HepG2 (cell line): ENCODE results near the gene GATD1. TPM values are rescaled to one million over a fixed set of nuclear protein-coding genes. Genes with fewer than 3 reads are reported as not detected.

ENCODE experiments used
- ATF7 ChIP-seq, 2 experiments: fragments of 450-650 bp in 1 of 2; sonication (generic) in 1 of 2; formaldehyde crosslinking in 1 of 2; IDR thresholded peaks; 2 replicates each; pipeline versions ENCODE4 v1.4.0 to v1.6.1; 2016 to 2020; ENCODE audit warnings: antibody characterized with exemption in 1 of 2, mild to moderate bottlenecking in 1 of 2, missing genetic modification reagents in 1 of 2
- ATF7-NPFF ChIP-seq: sonication (generic); formaldehyde crosslinking; IDR thresholded peaks from 2 replicates; pipeline ENCODE4 v1.8.1; 2023; ENCODE audit warnings: mild to moderate bottlenecking, low read depth, missing genetic modification reagents, moderate library complexity
- DBP ChIP-seq: sonication (generic); formaldehyde crosslinking; IDR thresholded peaks from 2 replicates; pipeline ENCODE4 v1.4.0; 2020; ENCODE audit warnings: missing genetic modification reagents; ENCODE audit errors: not compliant biosample characterization
- HNRNPLL ChIP-seq: fragments of 200-400 bp; formaldehyde crosslinking; IDR thresholded peaks from 2 replicates; pipeline ENCODE4 v1.6.1; 2017; ENCODE audit warnings: mild to moderate bottlenecking, low read depth, low read length; ENCODE audit not compliant: poor library complexity, severe bottlenecking
- PHF8 ChIP-seq: sonication (generic); formaldehyde crosslinking; IDR thresholded peaks from 2 replicates; pipeline ENCODE4 v1.5.0; 2020; ENCODE audit warnings: missing genetic modification reagents
- RFX1 ChIP-seq: fragments of 450-650 bp; IDR thresholded peaks from 2 replicates; pipeline ENCODE4 v1.6.1; 2017
- SIN3B ChIP-seq: fragments of 150-350 bp; IDR thresholded peaks from 2 replicates; pipeline ENCODE4 v1.6.1; 2014; ENCODE audit warnings: low read length
- TGIF2 ChIP-seq: IDR thresholded peaks from 2 replicates; pipeline ENCODE4 v1.6.1; 2016; ENCODE audit warnings: control low read depth, missing compliant biosample characterization
- ZFX ChIP-seq: sonication (generic); formaldehyde crosslinking; IDR thresholded peaks from 2 replicates; pipeline ENCODE4 v1.4.0; 2020; ENCODE audit warnings: mild to moderate bottlenecking, low read depth, missing genetic modification reagents, moderate library complexity
- ZFY ChIP-seq: sonication (generic); formaldehyde crosslinking; IDR thresholded peaks from 2 replicates; pipeline ENCODE4 v1.4.0; 2020; ENCODE audit warnings: missing genetic modification reagents
- ZNF670 ChIP-seq: sonication (generic); formaldehyde crosslinking; IDR thresholded peaks from 2 replicates; pipeline ENCODE4 v1.8.0; 2022; ENCODE audit warnings: mild to moderate bottlenecking, missing genetic modification reagents, borderline replicate concordance
- polyA plus RNA-seq, 8 experiments: library from polyadenylated mRNA; depleted of rRNA in 3 of 8; stranded (reverse) in 7 of 8; unstranded in 1 of 8; fragments of >200 nt; fragmentation: Illumina TruSeq in 4 of 8; extraction: Trizol in 4 of 8; gene quantifications; 2 replicates each; pipeline versions ENCODE4 v1.2.1 to v1.2.3, GENCODE V29; 2011 to 2016; ENCODE audit warnings: low read depth in 4 of 8, missing spikeins in 1 of 8, mixed read lengths in 1 of 8; ENCODE audit not compliant: insufficient read depth in 1 of 8
- total RNA-seq, 5 experiments: library from RNA; depleted of rRNA; stranded (reverse); fragments of >200 nt; fragmentation: Illumina TruSeq; extraction: Trizol; gene quantifications; 2 replicates each; pipeline ENCODE4 v1.2.3, GENCODE V29; 2016; ENCODE audit warnings: low read depth in 1 of 5
- TF ChIP-seq, protein P1 (sequence below): IDR thresholded peaks from 2 replicates; pipeline ENCODE4 v1.6.1; 2016; ENCODE audit warnings: missing compliant biosample characterization, missing genetic modification reagents, borderline replicate concordance
- TF ChIP-seq, protein P2 (sequence below): sonication (generic); formaldehyde crosslinking; IDR thresholded peaks from 2 replicates; pipeline ENCODE4 v1.4.0; 2020; ENCODE audit warnings: mild to moderate bottlenecking, missing genetic modification reagents
- TF ChIP-seq, protein P3 (sequence below): sonication (generic); formaldehyde crosslinking; conservative IDR thresholded peaks from 2 replicates; pipeline ENCODE4 v1.4.0; 2020; ENCODE audit warnings: mild to moderate bottlenecking, missing genetic modification reagents, moderate library complexity
- TF ChIP-seq, protein P4 (sequence below): sonication (generic); formaldehyde crosslinking; IDR thresholded peaks from 2 replicates; pipeline ENCODE4 v1.5.1; 2020; ENCODE audit warnings: missing genetic modification reagents, mild to moderate bottlenecking, borderline replicate concordance

Gene GATD1
- total and polyA plus RNA-seq, 2 of the 13 experiments (the other 11 are each of a cell fraction or from before 2014, with no cell fraction given), result 31.3 to 60.5 TPM

DNA sequence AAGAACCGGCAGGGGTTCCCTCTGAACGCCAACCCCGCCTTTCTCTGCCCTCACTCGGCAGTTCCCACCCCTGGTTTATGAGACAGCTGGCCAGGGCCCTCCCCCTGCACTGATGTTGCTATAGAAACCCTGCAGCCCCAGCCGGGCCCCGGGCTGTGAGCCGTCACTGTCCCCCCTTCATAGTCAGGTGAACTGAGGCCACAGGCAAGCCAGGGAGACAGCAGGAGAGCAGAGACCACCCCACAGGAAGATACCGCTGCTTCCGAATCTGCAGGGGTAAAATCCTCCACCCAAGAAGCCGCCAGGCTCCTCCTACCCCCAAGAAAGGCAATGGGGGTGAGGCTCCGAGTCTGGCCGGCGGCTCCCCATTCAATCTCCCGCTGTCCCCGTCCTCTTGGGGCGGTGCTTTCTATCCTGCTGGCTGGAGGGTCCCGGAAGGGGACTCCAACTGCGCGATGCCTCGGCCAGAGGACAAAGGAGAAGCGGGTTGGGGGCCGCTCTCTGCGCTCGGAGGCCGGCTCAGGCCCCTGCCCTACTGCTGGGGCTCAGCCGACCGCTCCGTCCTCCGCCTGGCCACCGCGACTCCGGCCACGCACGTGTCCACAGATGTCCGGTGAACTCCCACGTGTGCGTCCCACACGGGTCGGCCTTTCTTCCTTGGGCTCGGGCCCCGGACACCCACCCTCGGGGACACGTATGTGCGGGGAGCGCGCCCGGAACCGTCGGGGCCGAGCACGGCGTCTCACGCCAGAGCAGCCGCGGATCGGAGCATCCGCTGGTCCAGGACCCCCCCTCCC lies 20.2 kb upstream of the GATD1 start (continued):
- TF ChIP-seq, protein P1, sequence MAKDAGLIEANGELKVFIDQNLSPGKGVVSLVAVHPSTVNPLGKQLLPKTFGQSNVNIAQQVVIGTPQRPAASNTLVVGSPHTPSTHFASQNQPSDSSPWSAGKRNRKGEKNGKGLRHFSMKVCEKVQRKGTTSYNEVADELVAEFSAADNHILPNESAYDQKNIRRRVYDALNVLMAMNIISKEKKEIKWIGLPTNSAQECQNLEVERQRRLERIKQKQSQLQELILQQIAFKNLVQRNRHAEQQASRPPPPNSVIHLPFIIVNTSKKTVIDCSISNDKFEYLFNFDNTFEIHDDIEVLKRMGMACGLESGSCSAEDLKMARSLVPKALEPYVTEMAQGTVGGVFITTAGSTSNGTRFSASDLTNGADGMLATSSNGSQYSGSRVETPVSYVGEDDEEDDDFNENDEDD (CRISPR knock-in tag), result no peak
- TF ChIP-seq ZNF670 (CRISPR knock-in tag) (0 out of 2 replicates have a peak, but pooled peaks have one; percentile 58), RFX1 (peak; percentile 74), TGIF2 (CRISPR knock-in tag) (peak; percentile 25; the same call in 1 of the 2 replicates), DBP (CRISPR knock-in tag) (no peak), ZFY (CRISPR knock-in tag) (peak; percentile 69), HNRNPLL (no peak), ATF7-NPFF (CRISPR knock-in tag) (peak; percentile 58; the same call in 1 of the 2 replicates), ZFX (peak; percentile 71), ATF7 (IDR thresholded peaks at IDR 0.05) (no peak), ATF7 (CRISPR knock-in tag; IDR thresholded peaks at IDR 0.05) (no peak), SIN3B (no peak), PHF8 (peak; percentile 72)
- TF ChIP-seq, protein P2, sequence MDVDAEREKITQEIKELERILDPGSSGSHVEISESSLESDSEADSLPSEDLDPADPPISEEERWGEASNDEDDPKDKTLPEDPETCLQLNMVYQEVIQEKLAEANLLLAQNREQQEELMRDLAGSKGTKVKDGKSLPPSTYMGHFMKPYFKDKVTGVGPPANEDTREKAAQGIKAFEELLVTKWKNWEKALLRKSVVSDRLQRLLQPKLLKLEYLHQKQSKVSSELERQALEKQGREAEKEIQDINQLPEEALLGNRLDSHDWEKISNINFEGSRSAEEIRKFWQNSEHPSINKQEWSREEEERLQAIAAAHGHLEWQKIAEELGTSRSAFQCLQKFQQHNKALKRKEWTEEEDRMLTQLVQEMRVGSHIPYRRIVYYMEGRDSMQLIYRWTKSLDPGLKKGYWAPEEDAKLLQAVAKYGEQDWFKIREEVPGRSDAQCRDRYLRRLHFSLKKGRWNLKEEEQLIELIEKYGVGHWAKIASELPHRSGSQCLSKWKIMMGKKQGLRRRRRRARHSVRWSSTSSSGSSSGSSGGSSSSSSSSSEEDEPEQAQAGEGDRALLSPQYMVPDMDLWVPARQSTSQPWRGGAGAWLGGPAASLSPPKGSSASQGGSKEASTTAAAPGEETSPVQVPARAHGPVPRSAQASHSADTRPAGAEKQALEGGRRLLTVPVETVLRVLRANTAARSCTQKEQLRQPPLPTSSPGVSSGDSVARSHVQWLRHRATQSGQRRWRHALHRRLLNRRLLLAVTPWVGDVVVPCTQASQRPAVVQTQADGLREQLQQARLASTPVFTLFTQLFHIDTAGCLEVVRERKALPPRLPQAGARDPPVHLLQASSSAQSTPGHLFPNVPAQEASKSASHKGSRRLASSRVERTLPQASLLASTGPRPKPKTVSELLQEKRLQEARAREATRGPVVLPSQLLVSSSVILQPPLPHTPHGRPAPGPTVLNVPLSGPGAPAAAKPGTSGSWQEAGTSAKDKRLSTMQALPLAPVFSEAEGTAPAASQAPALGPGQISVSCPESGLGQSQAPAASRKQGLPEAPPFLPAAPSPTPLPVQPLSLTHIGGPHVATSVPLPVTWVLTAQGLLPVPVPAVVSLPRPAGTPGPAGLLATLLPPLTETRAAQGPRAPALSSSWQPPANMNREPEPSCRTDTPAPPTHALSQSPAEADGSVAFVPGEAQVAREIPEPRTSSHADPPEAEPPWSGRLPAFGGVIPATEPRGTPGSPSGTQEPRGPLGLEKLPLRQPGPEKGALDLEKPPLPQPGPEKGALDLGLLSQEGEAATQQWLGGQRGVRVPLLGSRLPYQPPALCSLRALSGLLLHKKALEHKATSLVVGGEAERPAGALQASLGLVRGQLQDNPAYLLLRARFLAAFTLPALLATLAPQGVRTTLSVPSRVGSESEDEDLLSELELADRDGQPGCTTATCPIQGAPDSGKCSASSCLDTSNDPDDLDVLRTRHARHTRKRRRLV (CRISPR knock-in tag), result 0 out of 2 replicates have a peak, but pooled peaks have one; percentile 5
- TF ChIP-seq, protein P3, sequence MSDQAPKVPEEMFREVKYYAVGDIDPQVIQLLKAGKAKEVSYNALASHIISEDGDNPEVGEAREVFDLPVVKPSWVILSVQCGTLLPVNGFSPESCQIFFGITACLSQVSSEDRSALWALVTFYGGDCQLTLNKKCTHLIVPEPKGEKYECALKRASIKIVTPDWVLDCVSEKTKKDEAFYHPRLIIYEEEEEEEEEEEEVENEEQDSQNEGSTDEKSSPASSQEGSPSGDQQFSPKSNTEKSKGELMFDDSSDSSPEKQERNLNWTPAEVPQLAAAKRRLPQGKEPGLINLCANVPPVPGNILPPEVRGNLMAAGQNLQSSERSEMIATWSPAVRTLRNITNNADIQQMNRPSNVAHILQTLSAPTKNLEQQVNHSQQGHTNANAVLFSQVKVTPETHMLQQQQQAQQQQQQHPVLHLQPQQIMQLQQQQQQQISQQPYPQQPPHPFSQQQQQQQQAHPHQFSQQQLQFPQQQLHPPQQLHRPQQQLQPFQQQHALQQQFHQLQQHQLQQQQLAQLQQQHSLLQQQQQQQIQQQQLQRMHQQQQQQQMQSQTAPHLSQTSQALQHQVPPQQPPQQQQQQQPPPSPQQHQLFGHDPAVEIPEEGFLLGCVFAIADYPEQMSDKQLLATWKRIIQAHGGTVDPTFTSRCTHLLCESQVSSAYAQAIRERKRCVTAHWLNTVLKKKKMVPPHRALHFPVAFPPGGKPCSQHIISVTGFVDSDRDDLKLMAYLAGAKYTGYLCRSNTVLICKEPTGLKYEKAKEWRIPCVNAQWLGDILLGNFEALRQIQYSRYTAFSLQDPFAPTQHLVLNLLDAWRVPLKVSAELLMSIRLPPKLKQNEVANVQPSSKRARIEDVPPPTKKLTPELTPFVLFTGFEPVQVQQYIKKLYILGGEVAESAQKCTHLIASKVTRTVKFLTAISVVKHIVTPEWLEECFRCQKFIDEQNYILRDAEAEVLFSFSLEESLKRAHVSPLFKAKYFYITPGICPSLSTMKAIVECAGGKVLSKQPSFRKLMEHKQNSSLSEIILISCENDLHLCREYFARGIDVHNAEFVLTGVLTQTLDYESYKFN, result peak; percentile 13; the same call in 1 of the 2 replicates
- TF ChIP-seq, protein P4, sequence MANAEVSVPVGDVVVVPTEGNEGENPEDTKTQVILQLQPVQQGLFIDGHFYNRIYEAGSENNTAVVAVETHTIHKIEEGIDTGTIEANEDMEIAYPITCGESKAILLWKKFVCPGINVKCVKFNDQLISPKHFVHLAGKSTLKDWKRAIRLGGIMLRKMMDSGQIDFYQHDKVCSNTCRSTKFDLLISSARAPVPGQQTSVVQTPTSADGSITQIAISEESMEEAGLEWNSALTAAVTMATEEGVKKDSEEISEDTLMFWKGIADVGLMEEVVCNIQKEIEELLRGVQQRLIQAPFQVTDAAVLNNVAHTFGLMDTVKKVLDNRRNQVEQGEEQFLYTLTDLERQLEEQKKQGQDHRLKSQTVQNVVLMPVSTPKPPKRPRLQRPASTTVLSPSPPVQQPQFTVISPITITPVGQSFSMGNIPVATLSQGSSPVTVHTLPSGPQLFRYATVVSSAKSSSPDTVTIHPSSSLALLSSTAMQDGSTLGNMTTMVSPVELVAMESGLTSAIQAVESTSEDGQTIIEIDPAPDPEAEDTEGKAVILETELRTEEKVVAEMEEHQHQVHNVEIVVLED (CRISPR knock-in tag), result peak; percentile 77
